ENCODE results near the gene MBD3L5. TPM values are rescaled to one million over a fixed set of nuclear protein-coding genes. Genes with fewer than 3 reads are reported as not detected.
"Not testable (repeated sequence)": the region's sequence is repeated elsewhere in the genome, so short reads cannot be mapped to it uniquely, and the experiment has no call there.

Gene MBD3L5
- total and polyA plus RNA-seq, 3 donors from 2014 or later = not detected

DNA sequence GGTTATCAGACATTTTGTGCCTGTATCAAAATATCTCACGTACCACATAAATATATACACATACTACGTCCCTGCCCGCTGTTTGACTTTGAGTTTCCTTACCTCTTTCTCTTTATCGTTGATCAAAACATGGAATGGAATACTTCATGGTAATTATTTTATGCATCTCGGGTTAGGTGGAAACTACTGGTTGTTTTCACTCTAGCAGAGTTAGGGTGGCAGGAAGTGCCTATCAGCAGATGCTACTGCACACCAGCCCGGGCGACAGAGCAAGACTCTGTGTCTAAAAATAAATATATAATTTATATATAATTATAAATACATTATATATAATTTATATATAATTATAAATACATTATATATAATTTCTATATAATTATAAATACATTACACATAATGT lies 22.5 kb downstream of the MBD3L5 start:
- H3K4me3 ChIP-seq; intact Hi-C loops (cut with DNase I; ENCODE audit: low total_unique reads); H3K9me3 ChIP-seq; DNase-seq; H3K36me3 ChIP-seq (ENCODE audit: low read depth, missing control alignments); H3K4me1 ChIP-seq; H3K27ac ChIP-seq; H3K27me3 ChIP-seq: not testable (repeated sequence)
- 89 to 91% methylated on average over 7 of the region's 7 CpGs for WGBS, 2 donors

DNA sequence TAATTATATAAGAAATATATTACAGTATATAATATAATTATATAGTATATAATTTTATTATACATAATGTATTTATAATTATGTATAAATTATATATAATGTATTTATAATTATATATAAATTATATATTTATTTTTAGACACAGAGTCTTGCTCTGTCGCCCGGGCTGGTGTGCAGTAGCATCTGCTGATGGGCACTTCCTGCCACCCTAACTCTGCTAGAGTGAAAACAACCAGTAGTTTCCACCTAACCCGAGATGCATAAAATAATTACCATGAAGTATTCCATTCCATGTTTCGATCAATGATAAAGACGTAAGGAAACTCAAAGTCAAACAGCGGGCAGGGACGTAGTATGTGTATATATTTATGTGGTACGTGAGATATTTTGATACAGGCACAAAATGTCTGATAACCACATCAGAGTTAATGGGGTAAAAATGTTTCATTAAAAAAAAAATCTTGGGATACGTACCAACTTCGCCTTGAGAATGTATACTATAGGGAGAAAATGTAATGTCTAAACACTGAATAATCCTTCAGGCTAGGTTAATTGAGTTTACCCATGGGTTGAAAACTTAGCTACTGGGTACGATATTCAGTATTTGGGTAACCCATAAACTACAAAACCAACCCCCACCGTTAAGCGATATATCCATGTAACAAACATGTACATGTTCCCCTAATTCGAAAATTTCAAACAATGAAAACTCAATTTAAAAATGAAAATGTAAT lies 24.4 kb downstream of the MBD3L5 start:
- intact Hi-C loops (cut with DNase I; ENCODE audit: low total_unique reads); H3K9me3 ChIP-seq; DNase-seq; H3K36me3 ChIP-seq (ENCODE audit: low read depth, missing control alignments); H3K4me1 ChIP-seq; H3K4me3 ChIP-seq; H3K27me3 ChIP-seq; H3K27ac ChIP-seq: not testable (repeated sequence)
- WGBS, 2 donors = 91 to 94% methylated on average over 10 to 14 of the region's 14 CpGs

GRCh38 chr19:7055679-7056078 lies 25.3 kb downstream of the MBD3L5 start:
- H3K4me1 ChIP-seq; H3K27me3 ChIP-seq; H3K9me3 ChIP-seq; intact Hi-C loops (cut with DNase I; ENCODE audit: low total_unique reads); H3K4me3 ChIP-seq; DNase-seq; H3K36me3 ChIP-seq (ENCODE audit: low read depth, missing control alignments); H3K27ac ChIP-seq: not testable (repeated sequence)
- 94 to 100% methylated on average over 3 to 14 of the region's 14 CpGs for WGBS, 2 donors

DNA sequence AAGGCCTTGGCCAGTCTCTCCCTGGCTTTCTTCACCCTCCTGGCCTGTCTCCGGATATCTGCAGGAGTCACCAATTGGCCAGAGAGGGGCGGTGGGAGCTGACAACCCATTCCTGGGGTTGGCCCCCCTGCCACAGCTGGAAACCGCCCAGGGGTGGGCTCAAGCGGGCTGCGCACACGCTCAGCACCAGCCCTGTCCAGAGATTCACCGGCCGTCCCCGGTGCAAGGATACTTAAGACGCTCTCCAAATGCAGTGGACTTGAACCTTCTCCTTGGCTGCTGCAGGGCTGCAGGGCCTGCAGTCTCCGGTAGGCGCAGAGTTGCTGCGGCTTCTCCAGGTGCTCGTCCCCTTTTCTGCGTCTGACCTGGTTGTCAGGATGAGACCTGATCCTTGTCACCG lies 26.0 kb downstream of the MBD3L5 start:
- H3K27me3 ChIP-seq; DNase-seq; H3K4me1 ChIP-seq; H3K27ac ChIP-seq; H3K36me3 ChIP-seq (ENCODE audit: low read depth, missing control alignments); H3K9me3 ChIP-seq; H3K4me3 ChIP-seq; intact Hi-C loops (cut with DNase I; ENCODE audit: low total_unique reads): not testable (repeated sequence)
- 78 to 88% methylated on average over 5 to 9 of the region's 16 CpGs for WGBS, 2 donors

DNA sequence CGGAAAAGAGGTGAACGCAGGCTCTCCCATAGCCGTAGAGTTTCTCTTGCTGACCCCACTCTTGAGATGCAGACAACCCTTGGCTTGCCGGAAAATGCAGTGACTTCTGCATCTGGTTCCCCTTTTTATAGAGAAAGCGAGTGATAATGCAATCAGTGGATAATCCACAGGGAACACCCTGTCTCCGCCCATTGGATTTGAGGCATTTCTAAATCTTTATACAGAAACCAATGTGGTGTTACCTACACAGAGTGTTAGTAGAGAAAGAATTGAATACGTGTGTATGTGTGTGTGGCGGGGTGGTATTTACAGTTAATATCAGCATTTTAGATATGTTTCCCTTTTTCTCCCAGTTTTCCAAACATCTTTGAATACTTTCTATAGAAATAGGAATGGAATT lies 28.2 kb downstream of the MBD3L5 start, which contains the start of gene MBD3L3:
MBD3L3 (minus strand) TSS at position 101 of the 400 bp plus-strand sequence; CDS start at position 30, 71 bp downstream.
- H3K36me3 ChIP-seq (ENCODE audit: low read depth, missing control alignments); H3K27ac ChIP-seq; DNase-seq; H3K4me3 ChIP-seq; H3K27me3 ChIP-seq; intact Hi-C loops (cut with DNase I; ENCODE audit: low total_unique reads); H3K4me1 ChIP-seq; H3K9me3 ChIP-seq: not testable (repeated sequence)
- no CpG with 5 or more reads among the region's 8 CpGs for WGBS, 2 donors

- 39 to 73% methylated on average over 1 to 2 of the region's 2 CpGs for WGBS, 2 donors
- H3K36me3 ChIP-seq (ENCODE audit: low read depth, missing control alignments); intact Hi-C loops (cut with DNase I; ENCODE audit: low total_unique reads): not testable (repeated sequence)
Observed at GRCh38 chr19:7059977-7060376, 29.6 kb downstream of the MBD3L5 start.

GRCh38 chr19:7063339-7063738 lies 33.0 kb downstream of the MBD3L5 start:
- Histone ChIP-seq H3K36me3 (ENCODE audit: low read depth, missing control alignments) (no peaks in the 10 kb centered on the region), H3K4me3 (no peak overlapping the region), H3K4me1 (no peaks in the 10 kb centered on the region), H3K27ac (no peak overlapping the region), H3K9me3 (no peaks in the 10 kb centered on the region), H3K27me3 (no peaks in the 10 kb centered on the region)
- intact Hi-C loops (cut with DNase I; ENCODE audit: low total_unique reads) = no loop called here
- WGBS, 2 donors = 75 to 79% methylated on average over 4 of the region's 4 CpGs
- no peak for TF ChIP-seq POLR2A (IDR thresholded peaks at IDR 0.05)
- TF ChIP-seq, protein P1, sequence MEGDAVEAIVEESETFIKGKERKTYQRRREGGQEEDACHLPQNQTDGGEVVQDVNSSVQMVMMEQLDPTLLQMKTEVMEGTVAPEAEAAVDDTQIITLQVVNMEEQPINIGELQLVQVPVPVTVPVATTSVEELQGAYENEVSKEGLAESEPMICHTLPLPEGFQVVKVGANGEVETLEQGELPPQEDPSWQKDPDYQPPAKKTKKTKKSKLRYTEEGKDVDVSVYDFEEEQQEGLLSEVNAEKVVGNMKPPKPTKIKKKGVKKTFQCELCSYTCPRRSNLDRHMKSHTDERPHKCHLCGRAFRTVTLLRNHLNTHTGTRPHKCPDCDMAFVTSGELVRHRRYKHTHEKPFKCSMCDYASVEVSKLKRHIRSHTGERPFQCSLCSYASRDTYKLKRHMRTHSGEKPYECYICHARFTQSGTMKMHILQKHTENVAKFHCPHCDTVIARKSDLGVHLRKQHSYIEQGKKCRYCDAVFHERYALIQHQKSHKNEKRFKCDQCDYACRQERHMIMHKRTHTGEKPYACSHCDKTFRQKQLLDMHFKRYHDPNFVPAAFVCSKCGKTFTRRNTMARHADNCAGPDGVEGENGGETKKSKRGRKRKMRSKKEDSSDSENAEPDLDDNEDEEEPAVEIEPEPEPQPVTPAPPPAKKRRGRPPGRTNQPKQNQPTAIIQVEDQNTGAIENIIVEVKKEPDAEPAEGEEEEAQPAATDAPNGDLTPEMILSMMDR (IDR thresholded peaks at IDR 0.05) = no peak
- no peak for DNase-seq

More at GRCh38 chr19:7059977-7060376, 29.6 kb downstream of the MBD3L5 start:
- not testable (repeated sequence) for H3K27me3 ChIP-seq, H3K4me1 ChIP-seq, DNase-seq, H3K27ac ChIP-seq, H3K9me3 ChIP-seq, H3K4me3 ChIP-seq

All from testis (tissue), 3 donors.